HG03060 (cell line): ENCODE data around the gene ALLC.

Experiments used
- ATAC-seq: cut with Tn5 transposase; IDR thresholded peaks from one replicate; pipeline ENCODE4 v1.9.1; 2021; ENCODE audit warnings: low read depth, moderate number of reproducible peaks; ENCODE audit not compliant: unreplicated experiment

Gene ALLC

GRCh38 chr2:3639015-3639630, 18.9 kb upstream of the ALLC start:
- no peak for ATAC-seq

DNA sequence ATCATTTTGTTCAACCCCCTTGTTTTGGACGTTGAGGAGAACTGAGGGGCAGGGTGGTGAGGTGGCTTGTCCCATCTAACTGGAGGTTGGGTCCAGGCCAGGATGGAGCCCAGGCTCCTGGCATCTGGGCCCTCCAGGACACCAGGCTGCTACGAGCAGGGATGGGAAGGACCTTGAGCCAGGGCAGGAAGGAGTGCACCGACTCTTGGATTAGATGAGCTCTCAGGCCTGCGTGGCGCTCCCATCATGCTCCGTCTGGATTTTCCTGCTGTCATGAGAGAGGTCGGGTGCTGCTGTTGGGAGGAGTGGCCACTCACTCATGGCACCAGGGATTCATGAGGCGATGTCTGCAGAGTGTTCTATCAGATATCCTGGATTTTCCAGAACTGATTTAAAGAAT, 18.3 kb upstream of the ALLC start:
- ATAC-seq = no peak

DNA sequence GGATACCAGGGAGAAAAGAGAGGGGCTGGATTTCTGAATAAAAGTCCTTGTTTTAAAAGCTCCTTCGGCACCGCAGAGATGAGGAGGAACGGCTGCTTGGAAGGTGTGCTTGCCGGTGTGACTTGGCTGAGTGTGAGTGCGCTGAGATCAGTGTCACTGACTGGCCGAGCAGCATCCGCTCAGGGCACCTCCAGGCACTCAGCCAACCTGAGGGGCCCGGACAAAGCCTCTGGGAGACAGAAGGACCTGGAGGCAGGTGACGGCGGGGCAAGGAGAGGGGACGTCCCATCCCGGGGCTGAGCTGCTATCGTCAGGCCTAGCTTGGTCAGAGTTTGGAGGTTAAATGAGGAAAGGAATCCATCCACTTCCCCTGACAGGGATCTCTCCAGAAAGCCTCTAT, 16.8 kb upstream of the ALLC start:
- no peak for ATAC-seq

DNA sequence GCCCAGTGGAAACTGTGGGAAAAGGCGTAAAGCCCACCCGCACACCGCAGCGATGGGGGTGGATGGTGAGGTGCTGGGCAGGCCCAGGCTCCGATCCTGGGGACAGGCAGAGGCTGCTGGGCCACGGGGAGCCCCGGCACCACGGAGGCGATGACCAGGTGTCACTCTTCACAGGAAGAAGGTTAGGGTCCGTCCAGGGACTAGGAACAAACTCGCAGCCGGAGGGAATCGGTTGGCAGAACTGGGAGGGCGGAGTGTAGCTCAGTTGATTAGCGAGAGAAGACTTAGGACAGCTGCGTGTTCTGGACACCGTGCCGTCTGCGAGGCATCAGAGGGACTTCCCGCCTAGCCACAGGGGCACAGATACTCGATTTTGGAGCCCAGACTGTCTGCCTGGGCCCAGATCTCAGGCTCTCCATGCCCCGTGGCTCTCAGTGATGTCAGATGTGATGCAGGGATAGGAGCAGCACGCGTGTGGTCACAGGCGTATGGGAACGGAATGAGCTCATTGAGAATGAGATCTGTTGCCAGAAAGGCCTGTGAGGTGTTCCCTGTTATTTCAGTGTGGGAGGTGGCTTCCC, 16.1 kb upstream of the ALLC start:
- ATAC-seq = no peak

DNA sequence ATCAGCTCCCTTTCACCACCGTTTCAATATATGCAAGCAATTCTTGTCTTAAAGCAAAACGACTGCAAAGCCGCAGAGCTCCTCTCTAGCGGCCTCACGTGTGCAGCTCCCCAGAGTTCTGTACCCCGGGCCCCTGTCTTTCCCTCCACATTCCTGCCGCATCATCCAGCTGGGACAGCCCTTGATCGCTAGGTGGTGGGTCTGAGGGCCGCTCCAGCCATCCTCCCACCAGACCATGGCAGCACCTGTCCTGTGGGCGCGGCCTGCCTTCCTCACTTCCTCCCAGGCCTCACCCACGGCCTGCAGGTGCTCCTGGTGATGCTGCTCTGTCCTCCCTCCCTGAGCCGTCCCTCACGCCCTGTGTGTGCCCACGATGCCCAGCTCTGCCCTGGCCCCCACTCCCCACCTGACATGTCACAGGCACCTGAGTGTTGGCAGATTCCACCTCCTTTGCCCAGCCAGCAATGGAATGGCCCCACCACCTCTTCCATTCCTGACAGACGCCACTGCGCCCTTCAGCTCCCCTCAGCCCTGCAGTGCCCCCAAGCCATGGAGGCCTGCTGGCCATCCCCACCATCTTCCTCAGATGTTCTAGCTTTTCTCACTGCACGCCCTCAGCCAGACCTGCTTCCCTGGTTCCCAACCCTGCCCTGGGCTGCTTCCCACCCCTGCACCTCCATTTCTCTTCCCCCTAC, 15.3 kb upstream of the ALLC start:
- no peak for ATAC-seq

DNA sequence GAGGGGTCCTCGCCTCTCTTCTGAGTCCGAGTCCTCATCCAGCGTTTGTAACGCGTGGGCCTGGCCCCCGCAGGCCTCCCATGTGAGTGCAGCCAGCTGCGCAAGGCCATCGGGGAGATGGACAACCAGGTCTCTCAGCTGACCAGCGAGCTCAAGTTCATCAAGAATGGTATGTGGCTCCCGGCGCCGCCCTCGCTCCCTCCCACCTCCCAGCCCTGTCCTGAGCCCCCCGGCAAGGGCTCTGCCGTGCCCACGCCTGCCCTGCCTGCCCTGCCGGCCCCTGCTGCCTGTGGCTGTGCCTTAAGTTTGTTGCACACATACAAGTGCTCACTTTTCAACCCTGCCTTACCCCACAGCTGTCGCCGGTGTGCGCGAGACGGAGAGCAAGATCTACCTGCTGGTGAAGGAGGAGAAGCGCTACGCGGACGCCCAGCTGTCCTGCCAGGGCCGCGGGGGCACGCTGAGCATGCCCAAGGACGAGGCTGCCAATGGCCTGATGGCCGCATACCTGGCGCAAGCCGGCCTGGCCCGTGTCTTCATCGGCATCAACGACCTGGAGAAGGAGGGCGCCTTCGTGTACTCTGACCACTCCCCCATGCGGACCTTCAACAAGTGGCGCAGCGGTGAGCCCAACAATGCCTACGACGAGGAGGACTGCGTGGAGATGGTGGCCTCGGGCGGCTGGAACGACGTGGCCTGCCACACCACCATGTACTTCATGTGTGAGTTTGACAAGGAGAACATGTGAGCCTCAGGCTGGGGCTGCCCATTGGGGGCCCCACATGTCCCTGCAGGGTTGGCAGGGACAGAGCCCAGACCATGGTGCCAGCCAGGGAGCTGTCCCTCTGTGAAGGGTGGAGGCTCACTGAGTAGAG, 14.4 kb upstream of the ALLC start:
- no peak for ATAC-seq

- peak; percentile 60 for ATAC-seq
Measured at GRCh38 chr2:3644246-3644525, 13.8 kb upstream of the ALLC start.

- no peak for ATAC-seq
Measured at GRCh38 chr2:3644891-3645605, 13.0 kb upstream of the ALLC start.

DNA sequence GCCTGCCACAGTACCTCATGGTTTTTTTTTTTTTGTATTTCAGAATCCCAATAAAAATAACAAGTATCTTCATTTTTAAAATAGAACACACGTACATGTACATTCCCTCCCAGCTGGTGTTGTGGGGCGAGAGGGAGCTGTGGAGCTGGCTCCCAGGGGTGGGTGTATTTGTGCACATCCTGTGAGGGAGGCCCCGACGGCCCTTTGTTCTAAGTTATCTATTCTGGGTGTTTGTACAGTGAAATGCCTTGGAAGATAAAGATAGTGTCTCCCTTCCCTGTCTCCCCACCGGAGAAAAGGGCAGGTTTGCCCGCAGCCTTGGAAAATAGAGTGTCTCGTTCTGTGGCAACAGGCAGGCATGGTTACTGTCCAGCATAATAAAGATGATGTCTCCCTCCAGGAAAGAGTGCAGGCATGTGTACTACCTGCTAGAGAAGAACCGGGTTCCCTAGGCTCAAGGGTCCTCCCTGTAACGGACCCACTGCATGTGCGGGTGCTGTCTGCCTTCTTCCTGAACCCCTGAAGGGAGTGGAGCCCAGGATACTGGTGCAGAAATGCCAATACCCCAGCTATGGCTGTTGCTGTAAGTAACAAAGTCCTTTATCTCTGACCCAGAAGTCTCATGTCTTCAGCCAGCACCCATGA, 12.1 kb upstream of the ALLC start:
- no peak for ATAC-seq

DNA sequence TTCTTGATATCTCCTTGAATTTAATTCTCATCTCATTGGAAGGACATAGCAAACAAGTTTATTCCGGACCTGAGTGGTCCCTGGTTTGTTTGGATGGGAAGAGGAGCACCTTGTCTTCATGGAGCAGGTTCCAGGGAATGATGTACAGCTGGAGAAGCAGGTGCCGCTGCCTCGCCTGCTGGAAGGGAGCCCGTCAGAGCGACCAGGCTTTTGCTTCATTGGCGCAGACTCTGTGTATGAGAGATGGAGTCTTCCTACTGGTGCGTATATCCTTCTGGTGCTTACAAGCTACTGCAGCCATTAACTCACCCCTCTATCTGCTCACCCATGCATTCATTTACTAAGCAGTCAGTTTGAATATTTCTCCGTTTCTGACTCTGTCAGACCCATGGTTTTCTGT, 11.6 kb upstream of the ALLC start:
- ATAC-seq = no peak

DNA sequence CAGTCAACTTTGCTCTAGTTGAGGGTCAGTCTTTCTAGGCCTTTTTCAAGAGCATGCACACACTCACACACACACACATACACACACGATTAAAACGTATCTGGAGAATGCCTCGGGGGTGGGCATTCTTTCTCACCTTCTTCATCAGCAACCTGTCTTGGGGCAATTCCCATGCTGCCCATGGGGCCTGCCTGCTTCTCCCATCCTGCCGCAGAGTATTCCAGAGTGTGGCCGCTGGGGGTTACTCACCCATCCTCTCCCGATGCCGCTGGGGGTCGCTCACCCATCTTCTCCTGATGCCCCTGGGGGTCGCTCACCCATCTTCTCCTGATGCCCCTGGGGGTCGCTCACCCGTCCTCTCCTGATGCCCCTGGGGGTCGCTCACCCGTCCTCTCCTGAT, 10.8 kb upstream of the ALLC start:
- ATAC-seq = no peak

- no peak for ATAC-seq
Measured at GRCh38 chr2:3647831-3648651, 10.0 kb upstream of the ALLC start.

GRCh38 chr2:3648652-3649177, 9.3 kb upstream of the ALLC start:
- no peak for ATAC-seq

DNA sequence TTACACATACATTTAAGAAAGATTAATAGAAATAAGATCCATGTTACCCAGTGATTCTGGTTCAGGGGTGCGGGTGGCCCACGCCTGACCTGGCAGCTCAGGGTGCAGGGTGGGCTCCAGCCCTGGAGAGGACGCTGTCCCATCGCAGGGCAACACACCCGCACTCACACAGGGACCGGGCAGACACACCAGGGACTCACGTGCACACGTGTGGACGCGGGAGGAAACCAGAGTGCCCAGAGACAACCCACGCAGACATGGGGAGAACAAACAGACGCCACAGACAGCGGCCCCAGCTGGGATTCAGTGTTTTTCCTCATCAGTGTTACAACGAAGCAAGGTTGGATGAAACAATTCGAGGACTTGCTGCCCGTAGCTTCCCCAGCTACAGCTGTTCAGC, 8.4 kb upstream of the ALLC start:
- ATAC-seq = no peak

DNA sequence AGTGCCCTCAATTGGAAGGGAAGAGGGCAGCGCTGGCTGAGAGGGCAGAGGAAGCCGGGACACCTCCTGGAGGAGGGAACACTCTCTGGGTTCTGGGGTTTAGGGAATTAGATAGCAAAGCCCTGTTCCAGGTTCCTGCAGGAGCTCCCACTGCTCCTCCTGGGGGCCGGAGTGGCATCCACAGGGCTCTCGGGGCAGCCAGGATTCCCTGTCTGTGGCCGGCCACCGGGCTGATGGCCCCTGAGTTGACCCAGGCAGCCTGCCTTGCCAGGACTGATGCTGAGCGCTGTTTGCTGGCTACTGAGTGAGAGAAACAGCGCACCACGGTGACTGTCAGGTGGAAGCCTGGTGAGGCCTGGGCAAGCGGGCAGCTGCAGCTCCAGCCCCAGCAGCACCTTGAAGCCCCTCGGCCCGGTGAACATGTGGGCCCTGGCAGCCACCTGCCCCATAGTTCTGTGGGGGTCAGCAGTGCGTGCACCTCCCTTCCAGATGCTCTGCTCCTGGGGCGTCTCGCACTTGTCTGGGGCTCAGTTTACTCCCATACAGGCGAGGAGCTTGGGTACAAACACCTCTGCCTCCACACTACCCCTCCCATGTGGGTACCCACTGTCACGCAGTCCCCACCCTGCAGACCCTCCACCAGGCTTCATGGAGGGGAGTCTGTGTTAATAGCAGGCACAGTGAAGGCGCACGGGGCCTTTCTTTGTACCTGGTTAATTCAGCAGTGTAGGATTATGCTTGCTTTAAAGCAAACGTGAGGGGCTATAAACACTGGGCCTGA, 7.7 kb upstream of the ALLC start:
- no peak for ATAC-seq

DNA sequence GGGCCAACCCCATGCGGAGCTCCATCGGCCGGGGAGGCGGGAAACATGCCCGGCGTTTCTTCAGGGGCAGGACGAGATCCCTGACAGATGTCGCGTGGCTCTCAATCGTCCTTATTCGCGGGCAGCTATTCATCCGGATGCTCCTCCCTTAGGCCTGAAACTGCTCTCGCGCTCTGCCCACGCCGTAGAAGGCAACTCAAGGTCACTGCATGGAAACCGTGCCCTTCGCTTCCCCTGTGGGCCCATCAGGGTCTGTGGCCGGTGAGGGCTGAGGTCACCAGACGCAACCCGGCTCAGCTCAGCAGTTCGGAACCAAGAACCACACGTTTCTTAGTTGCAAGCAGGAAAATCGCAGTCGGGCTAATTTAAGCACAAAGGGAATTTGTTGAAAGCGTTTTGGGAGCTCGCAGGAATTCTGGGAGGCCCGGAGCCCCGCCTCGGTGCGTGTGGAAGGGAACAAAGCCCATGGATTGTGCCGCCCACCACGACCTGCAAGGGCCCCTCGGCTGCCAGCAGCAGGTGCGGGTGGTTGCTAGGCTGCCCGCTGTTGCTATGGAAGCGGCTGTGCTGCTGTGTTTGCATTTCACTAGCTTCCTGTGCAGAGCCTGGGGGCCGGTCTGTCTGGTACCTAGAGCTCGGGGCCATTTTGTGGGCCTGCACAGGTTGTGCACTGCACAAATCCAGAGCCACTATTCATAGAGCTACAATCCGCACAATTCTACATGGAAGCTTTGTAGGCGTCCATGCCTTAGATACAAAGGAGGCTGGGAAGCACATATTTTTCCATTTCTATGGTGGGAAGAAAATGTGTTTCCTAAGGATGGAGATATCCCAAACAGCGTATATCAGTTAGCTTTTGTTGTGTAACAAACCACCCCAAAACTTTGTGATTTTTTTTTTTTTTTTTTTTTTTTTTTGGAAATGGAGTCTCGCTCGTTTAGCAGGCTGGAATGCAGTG, 6.0 kb upstream of the ALLC start:
- peak; percentile 69 for ATAC-seq

DNA sequence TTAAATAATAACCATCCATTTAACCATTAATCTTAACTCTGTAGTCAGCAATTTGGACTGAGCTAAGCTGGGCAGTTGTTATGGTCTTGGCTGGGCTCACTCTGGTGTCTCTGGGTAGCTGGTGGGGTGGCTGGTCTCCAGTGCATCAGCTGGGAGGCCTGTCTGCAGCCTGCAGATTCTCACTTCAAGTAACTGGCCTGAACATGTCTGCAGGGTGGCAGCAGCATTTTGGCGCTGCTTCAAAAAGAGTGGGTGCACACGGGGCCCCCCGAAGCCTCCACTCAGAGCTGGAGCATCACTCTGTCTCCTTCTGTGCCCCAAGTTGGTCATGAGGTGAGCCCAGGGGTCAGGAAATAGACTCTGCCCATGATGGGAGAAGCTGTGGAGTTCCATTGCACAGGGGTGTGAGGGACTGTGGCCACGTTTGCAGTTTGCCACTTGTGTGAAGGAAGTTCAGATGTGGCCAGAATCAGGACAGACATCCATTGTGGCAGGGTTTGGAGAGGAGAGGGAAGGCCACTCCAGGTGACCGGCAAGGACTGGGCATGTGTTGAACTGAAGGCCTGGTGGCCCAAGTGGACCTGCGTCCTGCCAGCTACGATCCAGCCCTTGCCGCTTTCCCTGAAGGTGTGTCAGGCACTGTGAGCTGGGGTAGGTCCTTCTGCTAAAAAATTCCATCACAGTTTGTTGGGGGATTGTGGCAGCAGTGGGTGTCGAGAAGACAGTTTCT, 4.9 kb upstream of the ALLC start:
- ATAC-seq = no peak
